Nucleus accumbens (tissue), 56 donors: Measurements from ENCODE around the gene CST8.
A peak's percentile ranks its signal among the peaks of the same experiment; 100 is the strongest.
"Not testable (repeated sequence)": the region's sequence is repeated elsewhere in the genome, so short reads cannot be mapped to it uniquely, and the experiment has no call there.

Source experiments
- DNase-seq, 56 donors: peaks; one replicate each; lab custom pipeline; 2025; lab: John Stamatoyannopoulos, UW

Gene CST8

GRCh38 chr20:23490817-23491216 is at the start of gene CST8:
Gene CST8, plus strand, starts transcription at chr20:23491117. Its CDS starts 551 bp downstream, at chr20:23491668.
- no peak for DNase-seq

GRCh38 chr20:23441850-23442313 is 49.0 kb upstream of the CST8 start:
- DNase-seq, result peak in 44 of 56 donors; percentile 11 to 83 (median 42)

- no peak for DNase-seq
Observed at GRCh38 chr20:23442436-23442835, 48.5 kb upstream of the CST8 start.

GRCh38 chr20:23444859-23445258 is 46.1 kb upstream of the CST8 start:
- no peak for DNase-seq

GRCh38 chr20:23445596-23446217 is 45.2 kb upstream of the CST8 start:
- DNase-seq, result no peak

GRCh38 chr20:23446505-23446904 is 44.4 kb upstream of the CST8 start:
- DNase-seq, result peak in 44 of 56 donors; percentile 10 to 87 (median 44)

GRCh38 chr20:23448167-23448566 is 42.8 kb upstream of the CST8 start:
- DNase-seq, result no peak

- no peak for DNase-seq
Observed at GRCh38 chr20:23449421-23449820, 41.5 kb upstream of the CST8 start.

GRCh38 chr20:23450877-23451276 is 40.0 kb upstream of the CST8 start:
- DNase-seq, result no peak

GRCh38 chr20:23451956-23452487 is 38.9 kb upstream of the CST8 start:
- no peak for DNase-seq

GRCh38 chr20:23452776-23453175 is 38.1 kb upstream of the CST8 start, which contains the start of gene CST11:
Gene CST11, minus strand, starts transcription at chr20:23452876. Its CDS starts 65 bp downstream, at chr20:23452811.
- no peak for DNase-seq

- no peak for DNase-seq
Observed at GRCh38 chr20:23453549-23454543, 37.1 kb upstream of the CST8 start.

GRCh38 chr20:23454816-23455215 is 36.1 kb upstream of the CST8 start:
- no peak for DNase-seq

GRCh38 chr20:23455639-23456038 is 35.3 kb upstream of the CST8 start:
- DNase-seq, result no peak

- DNase-seq, result no peak
Observed at GRCh38 chr20:23456409-23456808, 34.5 kb upstream of the CST8 start.

- no peak for DNase-seq
Observed at GRCh38 chr20:23456873-23457272, 34.0 kb upstream of the CST8 start.

GRCh38 chr20:23459461-23460150 is 31.3 kb upstream of the CST8 start:
- DNase-seq, result no peak

GRCh38 chr20:23461180-23461579 is 29.7 kb upstream of the CST8 start:
- no peak for DNase-seq

GRCh38 chr20:23466961-23467360 is 24.0 kb upstream of the CST8 start:
- DNase-seq, result not testable (repeated sequence)

- DNase-seq, result not testable (repeated sequence)
Observed at GRCh38 chr20:23472306-23472705, 18.6 kb upstream of the CST8 start.
